ENCODE measurements around the gene CD74.

Gene CD74

DNA sequence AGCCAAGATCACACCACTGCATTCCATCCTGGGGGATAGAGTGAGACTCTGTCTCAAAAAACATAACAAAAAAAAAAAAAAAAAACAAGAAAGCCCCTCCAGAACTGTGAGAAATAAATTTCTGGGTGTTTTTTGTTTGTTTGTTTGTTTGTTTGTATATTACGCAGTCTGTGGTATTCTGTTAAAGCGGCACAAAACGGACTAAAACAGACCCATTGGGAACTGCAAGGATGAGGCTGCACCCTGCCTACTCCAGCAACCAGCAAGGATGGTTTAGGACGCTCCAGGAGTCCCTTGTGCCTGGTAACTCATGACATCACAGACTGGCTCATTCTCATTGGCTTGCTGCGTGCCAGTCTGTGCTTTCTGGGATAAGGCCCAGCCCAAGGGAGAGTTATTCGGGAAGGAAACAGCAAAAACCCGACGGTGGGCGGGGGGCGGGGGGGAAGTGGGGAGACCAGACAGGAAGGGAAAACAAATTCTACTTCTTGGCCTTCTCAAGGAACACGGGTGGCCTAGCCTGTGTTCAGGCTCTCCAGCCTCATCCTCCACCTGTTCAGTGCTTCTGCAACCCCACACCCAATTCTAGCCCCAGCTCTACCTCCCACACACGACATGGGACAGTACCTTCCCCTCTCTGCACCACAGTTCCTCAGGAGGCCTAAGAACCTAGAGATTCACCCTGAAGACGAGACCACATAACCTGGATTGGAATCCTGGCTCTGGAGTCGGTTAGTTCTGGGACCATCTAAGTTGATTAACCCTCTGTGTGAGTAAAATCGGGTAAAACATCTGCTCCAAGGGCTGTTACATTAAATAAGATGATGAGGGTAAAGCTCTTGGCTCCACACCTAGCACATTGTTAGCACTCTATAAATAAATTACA lies 2.8 kb downstream of the CD74 start:
- DNase-seq (ENCODE audit: low read depth): peak; percentile 29

DNA sequence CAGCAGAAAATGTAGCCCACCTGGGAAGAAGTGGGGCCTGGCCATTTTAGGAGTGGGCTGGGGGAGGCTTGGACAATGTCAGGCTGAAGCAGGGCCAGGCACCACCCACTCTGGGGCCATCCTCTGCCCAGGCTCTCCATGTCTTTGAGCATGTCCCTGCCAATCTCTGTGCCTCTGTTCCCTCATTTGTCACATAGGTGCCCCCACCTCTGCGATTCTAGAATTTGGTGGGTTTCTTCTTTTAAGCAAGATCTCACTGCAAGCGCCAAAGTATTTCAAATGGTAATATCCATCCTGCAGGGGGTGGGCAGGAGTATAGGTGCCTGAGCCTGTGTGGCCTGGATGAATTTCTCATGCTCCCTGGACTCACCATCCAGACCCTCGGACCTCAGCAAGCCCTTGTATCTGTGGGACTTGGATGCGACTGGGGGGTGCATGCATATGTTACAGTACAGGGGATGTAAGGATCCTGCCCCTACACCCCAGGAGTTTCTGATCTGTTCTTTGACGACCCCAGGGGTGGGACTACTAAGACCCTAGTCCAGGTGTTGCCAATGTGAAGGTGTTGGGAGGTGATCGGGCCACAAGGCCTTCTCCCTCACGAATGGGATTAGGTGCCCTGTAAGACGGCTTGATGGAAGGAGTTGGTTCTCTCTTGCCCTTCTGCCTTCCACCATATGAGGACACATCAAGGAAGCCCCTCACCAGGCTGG lies 4.3 kb downstream of the CD74 start:
- DNase-seq (ENCODE audit: low read depth): no peak

DNA sequence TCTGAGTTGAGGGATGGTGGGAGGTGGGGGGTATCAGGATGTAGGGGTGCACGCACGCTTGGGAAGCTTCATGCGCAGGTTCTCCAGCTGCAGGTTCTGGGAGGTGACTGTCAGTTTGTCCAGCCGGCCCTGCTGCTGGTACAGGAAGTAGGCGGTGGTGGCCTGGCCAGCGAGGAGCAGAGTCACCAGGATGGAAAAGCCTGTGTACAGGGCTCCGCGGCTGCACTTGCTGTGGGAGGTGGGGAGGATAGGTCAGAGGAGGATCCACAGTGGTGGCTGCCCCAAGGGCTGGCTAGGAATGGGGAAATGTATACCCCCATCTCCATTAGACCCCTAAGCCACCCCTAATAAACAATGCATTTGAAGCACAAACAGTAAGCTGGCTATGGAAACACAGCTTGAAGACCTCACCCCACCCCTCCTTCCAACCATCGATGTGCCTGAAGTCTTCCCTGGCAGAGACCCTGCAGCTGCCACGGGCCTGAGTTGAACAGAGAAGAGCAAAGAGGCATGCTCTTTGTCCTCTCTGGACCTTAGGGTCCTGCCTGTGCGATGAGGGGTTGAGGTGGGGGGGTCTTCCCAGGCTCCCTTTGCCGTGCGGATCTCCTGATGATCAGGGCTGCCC lies 5.5 kb downstream of the CD74 start:
- DNase-seq (ENCODE audit: low read depth): no peak

DNA sequence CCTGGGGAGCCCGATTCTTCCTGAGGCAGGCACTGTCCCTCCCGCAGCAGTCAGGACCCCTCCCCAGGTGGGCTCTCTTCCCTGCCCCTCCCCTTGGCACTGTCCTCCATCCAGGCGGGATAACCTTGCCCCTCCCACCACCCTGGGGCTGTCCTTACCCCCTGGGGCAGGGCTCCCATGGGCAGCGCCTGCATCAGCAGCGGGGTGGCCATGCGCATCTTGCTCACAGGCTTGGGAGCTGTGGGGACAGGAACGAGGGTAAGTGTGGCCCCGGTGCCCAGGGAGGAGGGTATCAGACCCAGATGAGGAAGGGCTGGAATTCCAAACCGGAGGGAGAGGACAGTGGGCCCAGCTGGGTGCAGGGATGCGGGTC lies 6.0 kb downstream of the CD74 start:
- DNase-seq (ENCODE audit: low read depth): no peak

DNA sequence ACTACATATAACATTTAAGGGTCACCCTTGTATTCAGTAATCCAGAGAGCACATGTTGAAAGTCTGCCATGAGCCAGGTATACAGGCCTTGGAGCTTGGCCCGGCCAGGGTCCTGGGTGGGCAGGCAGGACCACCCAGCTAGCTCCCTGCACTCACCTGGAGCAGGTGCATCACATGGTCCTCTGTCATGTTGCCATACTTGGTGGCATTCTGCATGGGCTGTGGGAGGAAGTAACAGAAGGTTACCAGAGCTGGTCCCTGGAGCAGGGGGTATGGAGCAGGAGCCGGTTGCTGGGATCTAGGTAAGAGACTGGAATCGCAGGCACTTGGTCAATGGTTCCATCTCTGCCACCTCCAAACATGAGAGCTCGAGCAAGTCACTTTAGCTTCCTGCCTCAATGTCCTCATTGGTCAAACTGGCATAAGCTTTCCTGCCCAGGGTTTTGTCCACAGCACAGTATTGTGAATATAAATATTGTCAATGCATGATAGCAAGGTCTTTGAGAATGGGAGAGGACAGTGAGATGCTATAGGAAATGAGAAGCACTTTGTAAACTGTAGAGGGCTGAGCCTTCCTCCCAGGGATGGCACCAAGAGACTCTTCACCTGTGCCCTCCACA lies 6.5 kb downstream of the CD74 start:
- no peak for DNase-seq (ENCODE audit: low read depth)

DNA sequence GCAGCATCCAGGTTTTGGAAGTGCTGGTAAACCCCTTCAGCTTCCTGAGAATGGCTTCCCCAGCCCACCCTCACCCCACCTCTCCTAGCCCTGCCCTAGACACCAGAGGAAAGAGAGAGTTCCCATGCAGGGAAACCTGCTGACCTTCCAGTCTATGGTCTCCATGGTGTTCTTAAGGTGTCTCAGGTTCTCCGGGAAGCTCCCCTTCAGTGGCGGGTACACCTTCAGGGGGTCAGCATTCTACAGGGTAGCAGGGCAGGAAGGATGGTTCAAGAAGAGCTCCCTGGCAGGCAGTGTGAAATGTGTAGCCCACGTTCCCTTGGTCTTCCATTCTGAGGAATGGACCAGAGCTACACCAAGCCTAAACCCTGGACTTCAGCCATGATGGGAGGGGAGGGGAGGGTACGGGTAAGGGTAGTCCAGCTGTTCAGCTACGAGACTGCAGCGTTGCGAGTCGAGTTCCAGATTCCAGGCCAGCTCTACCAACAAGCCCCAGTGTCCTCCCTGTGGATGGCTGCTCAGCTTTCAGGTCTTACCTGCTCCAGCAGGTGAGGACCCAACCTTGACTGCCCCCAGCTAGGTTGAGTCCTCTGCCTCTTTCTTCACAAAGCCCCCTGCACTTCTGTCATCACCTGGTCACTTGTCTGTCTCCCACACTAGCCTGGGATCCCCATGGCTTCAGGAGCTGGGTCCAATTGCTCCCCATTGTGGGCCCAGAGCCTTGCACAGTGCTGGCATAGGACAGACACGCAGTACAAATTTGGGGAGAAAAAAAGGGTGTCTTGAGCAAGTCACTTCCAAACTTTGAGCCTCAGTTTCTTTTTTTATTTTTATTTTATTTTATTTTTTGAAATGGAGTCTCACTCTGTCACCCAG lies 7.5 kb downstream of the CD74 start:
- no peak for DNase-seq (ENCODE audit: low read depth)

DNA sequence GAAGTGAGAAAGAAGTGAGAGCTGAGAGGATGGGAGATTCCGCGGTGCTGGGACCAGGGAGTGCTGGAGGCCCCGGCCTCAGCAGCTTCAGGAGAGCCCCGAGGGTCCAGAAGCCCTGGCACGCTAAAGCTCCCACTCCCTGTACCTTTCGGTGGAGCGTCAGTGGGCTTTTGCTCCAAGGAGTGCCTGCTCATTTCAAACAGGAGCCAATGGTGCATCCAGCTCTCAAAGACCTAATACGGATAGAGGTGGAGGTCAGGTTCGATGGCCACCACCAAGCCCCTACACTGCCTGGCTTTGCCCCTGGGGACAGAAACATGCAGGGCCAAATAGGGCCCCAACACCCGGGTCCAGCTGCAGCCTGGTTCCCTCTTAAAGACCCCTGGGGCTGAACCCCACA lies 8.2 kb downstream of the CD74 start:
- DNase-seq (ENCODE audit: low read depth): no peak

DNA sequence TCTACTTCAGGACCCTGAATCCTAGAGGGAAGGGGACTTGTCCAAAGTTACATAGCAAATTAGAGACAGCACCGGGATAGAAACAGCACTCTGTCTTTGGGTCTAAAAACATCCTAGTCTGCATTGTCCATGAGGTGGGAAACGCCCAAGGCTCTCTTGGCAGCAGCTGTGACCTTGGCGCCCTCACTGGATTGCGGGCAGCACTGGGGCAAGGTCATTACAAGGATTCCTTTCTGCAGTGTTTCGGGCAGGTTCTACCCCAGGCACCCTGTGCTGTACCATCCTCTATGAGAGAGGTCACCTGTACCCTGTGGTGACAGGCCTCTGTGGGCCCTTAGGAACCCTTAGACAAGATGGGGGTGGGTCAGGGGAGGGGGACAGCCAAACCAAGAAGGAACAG lies 8.6 kb downstream of the CD74 start:
- no peak for DNase-seq (ENCODE audit: low read depth)

DNA sequence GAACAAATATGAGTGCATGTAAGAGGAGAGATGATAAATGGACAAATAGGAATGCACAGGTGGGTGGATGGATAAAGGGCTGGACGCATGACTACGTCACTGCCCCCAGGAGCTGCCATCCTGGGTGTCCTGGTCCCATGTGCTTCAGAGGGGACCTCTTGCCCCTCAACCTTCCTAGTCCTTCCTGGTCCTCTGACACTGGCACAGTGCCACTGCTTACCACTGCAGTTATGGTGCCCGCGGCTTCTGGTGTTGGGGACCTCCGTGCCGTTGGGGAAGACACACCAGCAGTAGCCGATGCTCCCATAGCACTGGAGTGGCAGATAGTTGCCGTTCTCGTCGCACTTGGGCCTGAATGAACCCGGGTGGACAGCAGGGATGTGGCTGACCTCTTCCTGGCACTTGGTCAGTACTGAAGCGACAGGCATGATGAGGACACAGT lies 9.8 kb downstream of the CD74 start:
- no peak for DNase-seq (ENCODE audit: low read depth)

DNA sequence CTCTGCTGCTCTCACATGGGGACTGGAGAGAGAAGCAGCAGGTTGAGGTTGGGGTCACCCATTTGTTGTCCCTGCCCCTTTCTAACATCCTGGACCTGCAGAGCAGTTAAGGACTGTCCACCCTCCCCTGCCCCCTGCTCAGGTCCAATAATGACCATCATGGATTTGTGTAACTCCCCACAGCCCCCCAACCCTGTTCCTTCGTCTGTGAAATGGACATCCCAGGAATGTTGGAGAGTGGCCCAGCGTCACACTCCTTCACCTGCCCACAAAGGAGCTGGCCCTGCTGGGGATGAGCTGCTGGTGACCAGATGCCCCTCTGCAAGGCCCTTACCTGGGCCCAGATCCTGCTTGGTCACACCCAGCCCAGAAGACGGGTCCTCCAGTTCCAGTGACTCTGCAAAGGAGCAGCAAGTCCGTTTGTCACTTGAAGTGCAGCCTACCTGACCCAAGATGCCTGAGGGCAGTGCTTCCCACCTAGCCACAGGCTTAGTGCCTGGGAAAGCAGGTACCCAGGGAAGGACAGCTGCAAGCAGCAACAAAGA lies 10.4 kb downstream of the CD74 start:
- DNase-seq (ENCODE audit: low read depth): no peak

DNA sequence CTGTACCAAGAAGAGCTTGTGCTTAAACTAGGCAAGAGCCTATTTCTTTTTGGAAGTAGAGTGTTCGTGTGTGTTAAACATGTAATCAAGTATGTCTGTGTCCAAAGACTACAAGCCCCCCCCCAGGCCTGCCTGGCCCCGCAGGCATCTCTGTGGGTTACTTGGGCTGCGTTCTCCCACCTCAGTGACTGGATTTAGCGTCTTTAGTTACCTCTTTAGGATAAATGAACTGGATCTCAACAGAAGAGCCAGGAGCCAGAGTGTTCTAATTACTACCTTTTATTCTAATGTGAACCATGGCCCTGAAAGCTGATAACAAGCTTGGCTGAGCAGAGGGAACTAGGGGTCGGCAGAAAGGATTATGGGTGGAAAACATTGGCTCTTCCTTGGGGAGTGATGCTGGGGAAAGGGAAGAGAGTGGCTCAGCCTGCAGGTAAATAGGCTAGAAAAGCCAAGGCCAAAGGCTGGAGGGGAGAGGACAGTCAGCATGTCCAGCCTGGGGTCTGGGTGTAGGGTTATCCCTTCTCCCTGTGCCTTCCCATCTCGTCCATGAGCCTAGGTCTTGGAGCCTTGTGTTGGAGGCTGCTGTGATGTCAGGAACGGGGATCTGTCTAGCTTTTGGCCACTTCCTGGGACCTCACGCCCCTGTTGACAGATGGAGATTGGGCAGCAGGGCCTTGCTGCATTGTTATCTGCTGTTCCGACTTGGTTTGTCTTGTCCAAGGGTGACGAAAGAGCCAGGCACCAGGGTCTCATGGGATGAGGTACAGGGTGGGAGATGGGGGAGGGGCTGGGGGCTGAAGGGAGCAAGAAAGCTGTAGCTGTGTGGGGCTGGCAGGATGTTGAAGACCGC lies 11.1 kb downstream of the CD74 start:
- DNase-seq (ENCODE audit: low read depth): no peak

DNA sequence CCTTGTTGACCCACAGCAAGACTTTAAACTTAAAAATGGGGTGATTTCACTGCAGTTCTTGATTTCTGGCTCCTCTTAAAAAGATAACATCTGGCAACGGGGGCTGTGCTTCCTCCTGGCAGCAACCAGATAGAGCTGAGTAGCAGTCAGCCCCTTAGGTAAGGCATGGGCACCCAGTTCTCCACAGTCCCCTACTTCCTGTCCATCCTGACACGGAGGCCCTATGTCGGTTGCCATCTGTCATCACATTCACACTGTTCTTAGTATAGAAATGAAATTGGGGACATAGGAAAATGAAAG lies 11.7 kb downstream of the CD74 start:
- DNase-seq (ENCODE audit: low read depth): no peak

DNA sequence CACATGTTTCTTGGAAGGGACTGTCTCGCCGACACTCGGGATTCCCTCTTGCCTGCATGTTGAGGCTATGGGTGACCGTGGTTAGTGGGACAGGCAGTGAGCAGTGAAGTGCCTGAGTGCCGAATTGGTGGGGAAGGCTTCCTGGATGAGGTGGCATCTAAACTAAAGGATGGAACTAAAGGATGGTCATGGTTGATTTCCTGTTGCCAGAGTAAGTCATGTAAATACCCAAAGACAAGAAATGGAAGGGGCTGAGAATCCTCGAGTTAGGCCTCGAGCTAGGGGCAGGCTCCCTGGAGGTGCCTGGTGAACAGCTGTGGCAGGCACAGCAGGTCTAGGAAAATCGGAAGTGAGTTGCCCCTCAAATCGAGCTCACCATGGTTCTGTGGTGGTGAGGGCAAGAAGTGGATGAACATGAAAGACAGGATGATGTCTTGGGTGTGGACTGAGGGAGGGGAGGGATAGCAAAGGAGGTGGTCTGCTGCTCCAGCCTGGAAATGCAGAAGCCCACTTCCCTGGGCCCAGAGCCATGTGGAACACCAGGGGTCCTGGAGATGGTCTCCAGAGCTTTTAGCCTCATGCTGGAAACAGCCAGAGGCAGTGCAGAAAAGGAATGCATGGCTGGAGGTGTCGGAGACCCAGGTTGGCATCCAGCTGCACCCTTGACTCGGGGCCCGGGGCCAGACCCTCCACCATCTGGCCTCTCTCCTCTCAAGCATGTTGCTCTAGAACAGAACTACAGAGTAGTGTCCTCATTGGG lies 12.2 kb downstream of the CD74 start:
- no peak for DNase-seq (ENCODE audit: low read depth)

DNA sequence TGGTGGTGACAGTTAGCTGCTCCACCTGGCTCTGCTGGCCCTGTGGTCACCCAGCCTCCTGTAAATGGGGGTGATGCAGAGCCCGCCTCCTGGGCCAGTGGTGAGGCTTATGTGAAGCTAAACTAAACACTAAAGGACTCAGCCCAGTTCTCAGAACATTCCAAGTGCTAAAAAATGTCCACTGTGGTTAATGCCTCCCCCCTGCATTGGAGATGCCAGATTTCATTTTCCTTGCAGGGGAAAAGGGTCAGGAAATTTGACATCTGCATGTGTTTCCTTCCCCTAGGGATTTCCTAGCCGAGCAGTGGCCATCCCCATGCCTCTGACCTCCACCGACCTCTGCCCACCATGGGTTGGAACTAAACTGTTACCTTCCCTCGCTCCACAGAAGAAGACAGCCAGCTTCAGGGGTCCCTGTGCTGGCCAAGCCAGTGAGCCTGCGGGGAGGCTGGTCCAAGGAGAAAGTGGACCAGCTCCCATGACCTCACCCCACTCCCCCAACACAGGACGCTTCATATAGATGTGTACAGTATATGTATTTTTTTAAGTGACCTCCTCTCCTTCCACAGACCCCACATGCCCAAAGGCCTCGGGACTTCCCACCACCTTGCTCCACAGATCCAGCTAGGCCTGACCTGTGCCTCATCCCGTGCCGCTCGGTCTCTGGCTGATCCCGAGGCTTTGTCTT lies 13.0 kb downstream of the CD74 start:
- DNase-seq (ENCODE audit: low read depth): no peak

DNA sequence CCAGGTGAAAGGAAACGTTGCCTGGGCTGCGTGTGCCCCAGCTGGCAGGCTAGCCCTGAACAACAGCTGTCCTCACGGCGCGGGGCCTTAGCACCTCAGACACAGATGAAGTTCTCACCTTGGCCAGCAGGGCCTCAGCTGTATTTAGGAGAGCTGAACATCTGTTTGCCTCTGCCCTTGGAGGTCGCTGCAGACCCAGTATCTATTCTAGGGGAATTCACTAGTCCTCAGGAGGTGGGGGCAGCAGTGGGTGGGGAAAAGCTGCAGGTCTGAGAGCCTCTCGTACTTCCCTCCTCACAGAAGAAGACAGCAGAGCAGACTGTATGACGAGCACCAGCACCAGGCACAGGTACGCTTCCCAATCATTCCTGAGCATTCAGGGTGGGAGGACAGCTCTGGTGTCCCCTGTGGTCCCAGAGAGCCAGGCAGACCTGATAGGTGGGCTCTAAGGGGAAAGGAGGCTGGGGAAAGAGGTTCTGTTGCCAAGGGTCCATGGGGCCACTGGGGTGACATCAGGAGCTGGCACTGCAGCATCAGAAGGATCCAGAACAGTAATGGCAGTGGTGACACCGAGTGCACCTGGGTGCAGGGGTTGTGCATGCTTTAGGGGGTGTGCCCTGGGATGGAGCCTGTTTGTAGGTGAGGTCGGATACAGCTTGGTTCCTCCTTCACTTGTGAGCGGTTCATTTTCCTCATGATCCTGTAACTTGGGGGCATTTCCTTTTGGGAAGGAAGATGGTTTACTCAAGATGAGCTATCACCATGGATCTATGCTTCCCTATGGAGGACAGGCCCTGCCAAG lies 13.8 kb downstream of the CD74 start:
- DNase-seq (ENCODE audit: low read depth): no peak

DNA sequence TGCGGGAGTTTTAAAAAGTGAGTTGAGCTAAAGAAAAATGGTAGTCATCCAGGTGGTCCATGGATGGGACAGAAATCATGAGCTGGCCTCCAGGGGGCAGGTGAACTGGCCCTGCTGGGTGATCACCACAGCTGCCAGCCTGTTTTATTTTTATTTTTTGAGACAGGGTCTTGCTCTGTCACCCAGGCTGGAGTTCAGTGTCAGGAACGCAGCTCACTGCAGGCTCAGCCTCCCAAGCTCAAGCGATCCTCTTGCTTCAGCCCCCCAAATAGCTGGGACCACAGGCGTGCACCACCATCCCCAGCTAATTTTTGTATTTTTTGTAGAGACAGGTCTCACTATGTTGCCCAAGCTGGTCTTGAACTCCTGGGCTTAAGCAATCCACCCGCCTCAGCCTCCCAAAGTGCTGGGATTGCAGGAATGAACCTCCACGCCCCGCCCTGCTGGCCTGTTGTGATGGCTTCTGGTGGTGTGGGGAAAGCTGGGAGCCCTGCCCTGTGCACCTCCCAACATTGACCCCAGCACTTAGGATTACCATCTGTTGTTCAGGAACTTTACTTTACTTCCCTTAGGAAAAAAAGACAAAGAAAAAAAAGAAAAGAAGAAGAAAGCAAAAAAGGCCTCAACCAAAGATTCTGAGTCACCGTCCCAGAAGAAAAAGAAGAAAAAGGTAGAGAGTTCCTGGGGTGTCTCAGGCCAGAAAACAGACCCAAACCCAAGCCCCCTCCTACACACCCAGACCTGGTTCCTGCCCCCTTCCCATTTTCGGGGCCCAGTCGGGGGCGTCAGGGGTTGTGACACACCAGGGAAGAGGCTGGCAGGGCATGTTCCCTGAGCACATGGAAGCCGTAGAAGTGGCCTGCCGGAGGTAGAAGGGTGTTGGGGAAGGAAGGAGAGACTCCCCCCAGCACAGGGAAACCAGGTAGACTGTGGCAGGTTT lies 14.7 kb downstream of the CD74 start:
- DNase-seq (ENCODE audit: low read depth): no peak

DNA sequence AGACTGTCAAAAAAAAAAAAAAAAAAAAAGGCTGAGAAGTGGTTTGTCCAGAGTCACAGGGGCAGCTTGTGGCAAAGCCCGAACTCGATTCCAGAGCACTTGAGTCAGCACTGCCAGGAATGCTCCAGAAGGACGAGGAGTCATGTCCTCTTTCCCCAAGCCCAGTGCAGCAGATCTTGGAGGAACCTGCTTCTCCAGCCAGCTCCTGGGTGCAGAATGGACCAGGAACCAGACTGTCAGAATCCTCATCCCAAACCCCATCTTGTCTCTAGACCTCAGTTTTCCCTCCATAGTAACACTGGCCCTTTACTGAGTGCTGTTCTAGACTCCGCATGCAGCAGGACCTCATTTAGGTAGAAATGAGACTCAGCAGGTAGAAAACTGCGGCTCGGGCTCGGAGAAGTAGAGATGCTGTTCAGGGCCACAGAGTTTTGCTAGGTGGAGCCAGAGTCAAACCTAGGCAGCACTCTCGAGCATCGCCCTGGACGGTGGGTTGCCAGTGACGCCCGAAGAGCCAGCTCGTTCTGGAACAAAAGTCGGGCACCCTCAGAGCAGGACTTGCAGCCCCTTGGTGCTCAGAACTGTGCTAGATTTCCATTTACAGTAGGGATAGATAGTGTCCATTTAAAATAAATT lies 15.4 kb downstream of the CD74 start:
- no peak for DNase-seq (ENCODE audit: low read depth)

Data from HS-27A (cell line).